Measurements from ENCODE around the gene NENF.
A peak's percentile ranks its signal among the peaks of the same experiment; 100 is the strongest.
"Not testable (repeated sequence)": the region's sequence is repeated elsewhere in the genome, so short reads cannot be mapped to it uniquely, and the experiment has no call there.

Gene NENF

DNA sequence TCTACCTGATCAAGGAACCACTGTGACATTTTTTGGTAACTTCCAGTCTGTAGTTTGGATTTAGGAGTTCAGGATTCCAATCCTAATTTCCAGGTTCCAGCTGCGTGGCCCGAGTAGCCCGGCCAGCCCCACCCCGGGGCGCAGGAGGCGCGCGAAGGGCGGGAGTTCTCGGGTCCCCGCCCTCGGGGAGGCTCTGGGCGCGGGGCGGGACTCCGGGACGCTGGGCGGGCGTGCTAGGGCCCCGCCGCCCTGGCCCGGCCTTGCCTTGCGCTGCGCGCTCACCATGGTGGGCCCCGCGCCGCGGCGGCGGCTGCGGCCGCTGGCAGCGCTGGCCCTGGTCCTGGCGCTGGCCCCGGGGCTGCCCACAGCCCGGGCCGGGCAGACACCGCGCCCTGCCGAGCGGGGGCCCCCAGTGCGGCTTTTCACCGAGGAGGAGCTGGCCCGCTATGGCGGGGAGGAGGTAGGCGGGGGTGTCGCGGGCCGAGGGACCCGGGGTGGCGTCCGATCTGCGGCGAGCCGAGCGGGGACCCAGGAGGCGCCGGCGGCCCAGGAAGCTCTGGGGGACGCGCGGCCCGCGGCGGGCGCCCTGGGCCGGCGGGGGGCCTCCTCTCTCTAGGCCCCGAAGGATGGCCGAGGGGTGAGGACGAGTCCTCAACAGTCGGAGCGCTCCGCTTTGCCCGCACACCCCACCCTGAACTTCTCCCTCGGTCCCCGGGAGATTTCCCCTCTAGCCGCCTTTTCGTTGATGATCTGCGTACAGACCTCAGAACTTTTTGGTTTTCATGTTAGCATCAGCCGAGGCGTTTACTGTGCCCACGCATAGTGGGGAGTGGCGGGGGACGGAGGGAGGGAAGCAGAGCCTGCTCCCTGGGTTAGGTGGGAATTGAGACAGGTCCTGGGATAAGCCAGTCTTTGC, at the start of gene NENF:
Gene NENF (plus strand): TSS at position 260 of the 916 bp plus-strand sequence. CDS start 24 bp downstream, at position 284.
- DNase-seq, result peak; percentile 75

DNA sequence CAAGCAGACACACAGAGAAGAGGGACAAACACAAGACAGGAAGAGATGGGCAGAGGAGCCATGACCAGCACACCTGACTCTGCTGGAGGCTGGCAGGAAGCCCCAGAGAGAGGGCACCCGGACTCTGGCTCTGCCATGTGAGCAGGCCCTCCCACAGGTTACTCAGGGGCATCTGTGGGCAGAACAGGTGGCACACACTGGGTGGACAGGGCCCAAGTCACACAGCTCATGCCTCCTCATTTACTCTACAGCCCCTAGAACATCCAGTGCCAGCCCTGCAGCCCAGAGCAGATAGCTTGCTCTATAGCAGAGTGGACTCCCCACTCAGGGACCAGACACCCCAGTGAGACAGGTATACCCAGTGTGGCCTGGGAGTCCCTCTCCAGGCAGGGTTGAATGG, 46.7 kb upstream of the NENF start:
- DNase-seq, result no peak

- no peak for DNase-seq
Observed at GRCh38 chr1:212388985-212389716, 43.6 kb upstream of the NENF start.

GRCh38 chr1:212395678-212396437, 36.9 kb upstream of the NENF start:
- DNase-seq, result not testable (repeated sequence)

GRCh38 chr1:212396638-212397037, 36.1 kb upstream of the NENF start:
- DNase-seq, result no peak

- no peak for DNase-seq
Observed at GRCh38 chr1:212397171-212397570, 35.5 kb upstream of the NENF start.

GRCh38 chr1:212401042-212401441, 31.7 kb upstream of the NENF start:
- DNase-seq, result no peak

DNA sequence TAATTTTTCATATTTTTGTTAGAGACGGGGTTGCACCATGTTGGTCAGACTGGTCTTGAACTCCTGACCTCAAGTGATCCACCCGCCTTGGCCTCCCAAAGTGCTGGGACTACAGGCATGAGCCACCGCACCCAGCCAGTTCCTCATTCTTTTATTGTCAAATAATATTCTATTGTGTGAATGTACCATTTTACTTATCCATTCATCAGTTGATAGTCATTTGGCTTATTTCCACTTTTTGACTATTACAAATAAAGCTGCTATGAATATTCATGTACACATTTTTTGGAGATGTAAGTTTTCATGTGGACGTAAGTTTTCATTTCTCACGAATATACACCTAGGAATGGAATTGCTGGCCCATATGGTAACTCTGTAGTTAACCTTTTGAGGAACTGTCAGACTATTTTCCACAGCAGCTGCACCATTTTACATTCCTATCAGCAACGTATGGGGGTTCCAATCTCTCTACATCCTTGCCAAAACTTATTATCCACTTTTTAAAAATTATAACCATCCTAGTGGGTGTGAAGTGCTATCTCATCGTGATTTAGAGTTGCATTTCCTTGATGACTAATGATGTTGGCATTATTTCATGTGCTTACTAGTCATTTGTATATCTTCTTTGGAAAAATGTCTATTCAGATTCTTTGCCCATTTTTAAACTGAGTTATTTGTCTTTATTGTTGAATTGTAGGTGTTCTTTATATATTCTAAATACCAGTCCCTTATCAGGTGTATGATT, 30.7 kb upstream of the NENF start:
- peak; percentile 39 for DNase-seq

DNA sequence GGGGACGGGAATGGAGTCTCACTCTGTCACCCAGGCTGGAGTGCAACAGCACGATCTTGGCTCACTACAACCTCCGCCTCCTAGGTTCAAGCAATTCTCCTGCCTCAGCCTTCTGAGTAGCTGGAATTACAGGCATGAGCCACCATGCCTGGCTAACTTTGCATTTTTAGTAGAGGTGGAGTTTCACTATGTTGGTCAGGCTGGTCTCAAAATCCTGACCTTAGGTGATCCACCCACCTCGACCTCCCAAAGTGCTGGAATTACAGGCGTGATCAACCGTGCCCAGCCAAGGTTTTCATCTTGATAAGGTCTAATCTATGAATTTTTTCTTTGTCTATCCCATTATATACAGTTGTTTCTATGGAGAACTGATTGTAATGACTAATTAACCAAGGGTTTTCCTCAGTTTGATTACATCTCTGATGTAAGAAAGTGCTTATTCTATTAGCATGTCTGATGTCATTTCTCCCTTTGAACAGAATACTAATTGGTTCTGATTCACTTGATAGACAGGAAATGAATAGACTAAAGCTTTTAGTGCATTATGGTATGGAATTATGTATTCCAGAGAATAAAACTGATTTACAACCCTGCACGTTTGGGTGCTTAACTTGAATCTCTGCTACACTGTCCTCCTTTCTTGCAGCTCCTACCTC, 29.9 kb upstream of the NENF start:
- DNase-seq, result no peak

DNA sequence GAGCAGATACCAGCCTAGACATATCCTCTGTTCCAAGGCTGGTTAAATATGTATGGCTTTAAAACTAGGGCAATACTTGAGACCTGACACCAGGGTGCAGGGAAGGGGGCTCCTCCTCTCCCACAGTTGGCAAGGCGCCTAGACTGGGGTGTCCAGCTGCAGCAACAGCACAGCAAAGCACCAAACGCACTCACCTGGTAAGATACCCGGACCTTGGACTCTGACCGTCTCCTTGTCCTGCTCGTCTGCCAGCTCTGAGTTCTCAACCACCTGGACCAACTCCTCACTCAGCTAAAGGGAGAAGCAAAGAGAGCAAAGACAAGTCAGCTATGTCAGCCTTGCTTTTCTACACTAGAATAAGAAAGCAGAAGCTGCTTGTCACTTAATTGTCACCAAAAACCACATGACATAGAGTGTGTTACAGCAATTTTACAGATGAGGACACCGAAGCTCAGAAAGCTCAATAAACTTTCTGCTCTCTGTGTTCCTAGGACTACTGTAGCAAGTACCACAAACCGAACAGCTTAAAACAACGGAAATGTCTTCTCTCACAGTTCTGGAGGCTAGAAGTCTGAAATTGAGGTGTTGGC, 22.4 kb upstream of the NENF start:
- no peak for DNase-seq

- DNase-seq, result no peak
Observed at GRCh38 chr1:212412374-212412773, 20.3 kb upstream of the NENF start.

GRCh38 chr1:212413902-212414327, 18.8 kb upstream of the NENF start:
- DNase-seq, result peak; percentile 9

GRCh38 chr1:212414328-212415106, 18.2 kb upstream of the NENF start, which contains the start of gene PACC1:
PACC1 (minus strand) TSS chr1:212414886; CDS start chr1:212414757, 129 bp downstream.
- DNase-seq, result peak; percentile 84

DNA sequence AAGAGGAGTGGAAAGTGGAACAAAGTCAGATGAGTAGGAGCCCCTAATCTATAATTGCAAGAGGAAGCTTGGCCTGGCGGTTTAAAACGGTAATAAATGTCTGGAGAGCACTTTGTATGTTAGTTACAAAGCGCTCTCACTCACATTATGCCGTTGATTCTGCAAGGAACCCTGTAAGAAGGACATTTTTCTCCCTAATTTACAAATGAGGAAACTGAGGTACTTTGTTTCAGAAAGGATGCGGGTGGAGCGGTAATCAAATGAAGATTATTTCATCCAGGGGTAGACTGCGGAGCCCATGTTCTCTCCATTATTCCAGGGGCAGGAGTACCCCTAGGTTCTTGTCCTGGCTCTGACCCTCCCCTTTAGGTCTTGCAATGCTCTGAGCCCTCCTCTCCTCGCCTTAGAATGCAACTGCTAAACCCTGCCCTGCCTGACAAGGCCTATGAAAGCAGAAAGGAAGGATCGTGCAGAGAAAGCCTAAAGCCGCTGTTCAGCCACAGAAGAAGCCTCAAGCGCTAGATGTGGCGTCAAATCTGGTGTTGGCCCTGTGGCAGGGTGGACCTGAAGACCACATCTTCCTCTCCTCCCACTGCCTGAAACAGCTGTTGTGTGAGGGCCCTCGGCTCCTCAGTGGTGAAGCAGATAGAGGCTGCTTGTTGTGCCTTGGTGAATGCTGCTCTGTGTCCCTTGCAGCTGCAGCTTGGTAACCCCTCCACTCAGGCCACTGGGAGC, 17.4 kb upstream of the NENF start:
- no peak for DNase-seq

- DNase-seq, result no peak
Observed at GRCh38 chr1:212421165-212421564, 11.6 kb upstream of the NENF start.

DNA sequence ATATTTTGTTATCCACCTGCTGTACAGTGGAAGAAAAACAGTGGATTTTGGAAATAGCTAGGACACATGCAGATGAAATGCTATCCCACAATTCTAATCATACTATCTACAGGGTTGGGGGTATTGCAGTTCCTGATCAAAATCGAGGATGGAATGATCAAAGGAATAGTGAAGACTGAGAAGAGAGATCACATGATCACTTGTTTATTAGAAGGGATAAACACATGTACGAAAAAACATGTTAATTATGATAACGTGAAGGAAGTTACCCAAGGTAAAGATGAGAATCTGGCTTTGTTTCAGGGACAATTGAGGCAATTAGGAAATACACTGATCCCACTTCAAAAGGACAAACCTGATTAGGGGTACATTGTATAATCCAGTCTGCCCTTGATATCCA, 8.8 kb upstream of the NENF start:
- DNase-seq, result no peak

GRCh38 chr1:212428496-212428895, 4.2 kb upstream of the NENF start:
- DNase-seq, result no peak

DNA sequence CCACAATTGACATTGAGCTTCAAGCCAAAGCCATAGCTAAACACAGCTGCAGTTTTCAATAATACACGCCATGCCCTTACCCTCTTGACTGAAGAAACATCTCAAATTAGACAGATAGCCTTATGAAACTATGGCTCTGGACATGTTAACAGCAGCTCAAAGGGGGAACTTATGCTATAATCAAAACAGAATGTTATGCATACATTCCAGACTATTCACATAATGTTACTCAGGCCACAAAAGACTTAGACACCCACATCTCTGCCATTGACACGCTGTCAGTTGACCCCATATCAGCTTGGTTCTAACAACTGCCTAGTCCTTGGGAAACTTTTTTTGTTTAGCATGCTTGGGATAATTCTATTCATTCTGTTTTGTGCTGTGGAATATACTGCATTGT, 2.3 kb upstream of the NENF start:
- DNase-seq, result peak; percentile 61

DNA sequence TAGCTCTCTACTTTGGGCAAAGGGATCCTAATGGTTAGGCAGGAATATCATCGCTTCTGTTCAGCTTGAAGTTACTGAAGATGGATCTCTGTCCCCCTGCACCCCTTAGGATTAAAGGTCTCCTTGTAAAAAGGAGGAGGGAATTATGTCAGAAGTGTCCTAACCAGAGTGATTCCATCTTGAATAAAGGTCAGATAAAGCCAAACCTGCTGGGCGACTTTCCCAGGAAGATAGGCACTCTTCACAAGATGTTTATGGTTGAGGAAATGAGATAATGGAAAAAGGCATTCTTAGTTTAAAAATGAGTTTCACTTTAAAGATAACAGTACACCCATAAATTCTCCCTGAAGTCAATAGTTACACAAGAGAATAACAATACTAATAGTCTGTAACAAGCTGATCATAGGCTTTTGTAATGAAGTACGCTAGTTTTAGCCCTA, 1.7 kb upstream of the NENF start:
- no peak for DNase-seq

DNA sequence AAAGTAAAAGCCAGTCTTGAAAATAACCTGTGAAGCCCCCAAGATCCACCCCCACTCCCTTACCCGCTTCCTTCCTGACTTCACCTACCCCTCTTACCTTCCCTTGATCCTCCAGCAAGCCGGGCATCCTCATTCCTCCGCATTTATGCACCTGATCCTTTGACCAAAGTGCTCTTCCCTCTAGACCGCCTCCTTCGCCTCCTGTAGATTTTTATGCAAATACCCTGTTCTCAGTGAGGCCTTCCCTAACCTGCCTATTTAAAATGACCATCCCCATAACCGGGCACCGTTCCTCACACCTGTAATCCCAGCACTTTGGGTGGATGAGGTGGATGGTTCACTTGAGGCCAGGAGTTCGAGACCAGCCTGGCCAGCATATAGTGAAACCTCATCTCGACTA, 1.1 kb upstream of the NENF start:
- DNase-seq, result no peak
